ENCODE data around the gene KRT28.

DNA sequence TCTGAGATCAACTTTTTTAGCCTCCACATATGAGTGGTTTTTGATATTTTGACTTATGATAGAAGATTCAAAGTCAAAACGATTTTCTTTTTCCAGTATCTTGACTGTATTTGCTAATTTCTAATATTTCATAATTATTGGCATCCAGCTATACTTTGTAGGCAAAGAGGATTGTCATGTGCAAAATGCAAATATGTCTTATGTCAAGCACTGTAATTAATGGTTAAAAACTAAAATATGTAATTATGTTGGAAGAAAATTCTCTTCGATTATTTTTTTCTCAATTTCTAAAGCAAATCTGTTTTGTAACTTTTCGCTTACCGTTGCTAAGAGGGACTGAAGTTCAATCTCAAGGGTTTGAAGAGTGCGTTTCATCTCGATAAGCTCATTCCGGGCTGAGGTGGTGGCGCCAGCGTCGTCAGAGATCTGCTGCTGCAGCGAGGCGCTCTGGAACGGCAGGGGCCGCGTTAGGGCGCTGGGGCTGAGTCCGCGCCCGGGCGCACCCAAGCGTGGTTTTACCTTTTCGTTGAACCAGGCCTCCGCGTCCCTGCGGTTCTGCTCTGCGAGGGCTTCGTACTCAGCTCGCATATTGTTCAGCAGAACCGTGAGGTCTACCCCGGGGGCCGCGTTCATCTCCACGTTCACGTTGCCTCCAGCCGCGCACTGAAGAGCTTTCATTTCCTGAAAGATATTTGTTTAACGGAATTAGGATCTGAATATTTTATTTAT is 20.4 kb downstream of the KRT28 start:
- TF ChIP-seq ZNF8 (CRISPR knock-in tag; IDR thresholded peaks at IDR 0.05): no peak
- no peak for TF ChIP-seq TOX (CRISPR knock-in tag; IDR thresholded peaks at IDR 0.05; ENCODE audit: borderline replicate concordance)
- no peak for TF ChIP-seq RARB (CRISPR knock-in tag; IDR thresholded peaks at IDR 0.05)
- no peak for TF ChIP-seq ZC3H10 (CRISPR knock-in tag; IDR thresholded peaks at IDR 0.05)
- no peak for TF ChIP-seq BACH2 (CRISPR knock-in tag; IDR thresholded peaks at IDR 0.05; ENCODE audit: borderline replicate concordance)
- TF ChIP-seq ZNF70 (CRISPR knock-in tag; IDR thresholded peaks at IDR 0.05): no peak
- TF ChIP-seq, protein P1, sequence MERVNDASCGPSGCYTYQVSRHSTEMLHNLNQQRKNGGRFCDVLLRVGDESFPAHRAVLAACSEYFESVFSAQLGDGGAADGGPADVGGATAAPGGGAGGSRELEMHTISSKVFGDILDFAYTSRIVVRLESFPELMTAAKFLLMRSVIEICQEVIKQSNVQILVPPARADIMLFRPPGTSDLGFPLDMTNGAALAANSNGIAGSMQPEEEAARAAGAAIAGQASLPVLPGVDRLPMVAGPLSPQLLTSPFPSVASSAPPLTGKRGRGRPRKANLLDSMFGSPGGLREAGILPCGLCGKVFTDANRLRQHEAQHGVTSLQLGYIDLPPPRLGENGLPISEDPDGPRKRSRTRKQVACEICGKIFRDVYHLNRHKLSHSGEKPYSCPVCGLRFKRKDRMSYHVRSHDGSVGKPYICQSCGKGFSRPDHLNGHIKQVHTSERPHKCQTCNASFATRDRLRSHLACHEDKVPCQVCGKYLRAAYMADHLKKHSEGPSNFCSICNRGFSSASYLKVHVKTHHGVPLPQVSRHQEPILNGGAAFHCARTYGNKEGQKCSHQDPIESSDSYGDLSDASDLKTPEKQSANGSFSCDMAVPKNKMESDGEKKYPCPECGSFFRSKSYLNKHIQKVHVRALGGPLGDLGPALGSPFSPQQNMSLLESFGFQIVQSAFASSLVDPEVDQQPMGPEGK (CRISPR knock-in tag; IDR thresholded peaks at IDR 0.05; ENCODE audit: borderline replicate concordance): no peak
- TF ChIP-seq, protein P2, sequence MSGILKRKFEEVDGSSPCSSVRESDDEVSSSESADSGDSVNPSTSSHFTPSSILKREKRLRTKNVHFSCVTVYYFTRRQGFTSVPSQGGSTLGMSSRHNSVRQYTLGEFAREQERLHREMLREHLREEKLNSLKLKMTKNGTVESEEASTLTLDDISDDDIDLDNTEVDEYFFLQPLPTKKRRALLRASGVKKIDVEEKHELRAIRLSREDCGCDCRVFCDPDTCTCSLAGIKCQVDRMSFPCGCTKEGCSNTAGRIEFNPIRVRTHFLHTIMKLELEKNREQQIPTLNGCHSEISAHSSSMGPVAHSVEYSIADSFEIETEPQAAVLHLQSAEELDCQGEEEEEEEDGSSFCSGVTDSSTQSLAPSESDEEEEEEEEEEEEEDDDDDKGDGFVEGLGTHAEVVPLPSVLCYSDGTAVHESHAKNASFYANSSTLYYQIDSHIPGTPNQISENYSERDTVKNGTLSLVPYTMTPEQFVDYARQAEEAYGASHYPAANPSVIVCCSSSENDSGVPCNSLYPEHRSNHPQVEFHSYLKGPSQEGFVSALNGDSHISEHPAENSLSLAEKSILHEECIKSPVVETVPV (CRISPR knock-in tag; IDR thresholded peaks at IDR 0.05): no peak
- no peak for TF ChIP-seq ARNTL (CRISPR knock-in tag; IDR thresholded peaks at IDR 0.05; ENCODE audit: borderline replicate concordance, low read depth)
- TF ChIP-seq ZFP30 (CRISPR knock-in tag; IDR thresholded peaks at IDR 0.05): no peak
- TF ChIP-seq OSR1 (CRISPR knock-in tag; IDR thresholded peaks at IDR 0.05): no peak
- no peak for TF ChIP-seq SNAI2 (CRISPR knock-in tag; IDR thresholded peaks at IDR 0.05)
- TF ChIP-seq ZFP3 (CRISPR knock-in tag; IDR thresholded peaks at IDR 0.05): no peak
